HEK293 (cell line): ENCODE results near the gene ORC1.

Experiments
- CTCF ChIA-PET: fragments of 350-600 bp; formaldehyde crosslinking; extraction: SDS; loops from one replicate; lab custom pipeline; 2021; ENCODE audit warnings: antibody characterized with exemption; lab: Yijun Ruan, JAX
- POLR2A ChIA-PET: fragments of 300-600 bp; formaldehyde crosslinking; extraction: SDS; loops from one replicate; lab custom pipeline; 2020; ENCODE audit warnings: antibody characterized with exemption, inconsistent platforms; lab: Yijun Ruan, JAX
- H3K27ac ChIP-seq: fragments of 200-500 bp; sonication (Bioruptor generic); 2 replicates; pipeline ENCODE4 v1.5.1; 2014; ENCODE audit warnings: low read depth, low read length, control low read depth, inconsistent platforms; ENCODE audit errors: extremely low read depth
- H3K36me3 ChIP-seq, 2 experiments: fragments of 200-500 bp in 1 of 2; sonication (Bioruptor generic) in 1 of 2; 1 replicate in 1 of 2; 2 replicates in 1 of 2; pipeline ENCODE4 v1.5.1; 2014 to 2017; ENCODE audit warnings: inconsistent platforms in 2 of 2, low read length in 2 of 2; ENCODE audit not compliant: control insufficient read depth in 2 of 2, insufficient read depth in 1 of 2
- H3K4me1 ChIP-seq: fragments of 200-500 bp; sonication (Bioruptor generic); 2 replicates; pipeline ENCODE4 v1.5.1; 2014; ENCODE audit warnings: mild to moderate bottlenecking, low read length, inconsistent platforms; ENCODE audit not compliant: control insufficient read depth, insufficient read depth
- H3K4me3 ChIP-seq: 2 replicates; pipeline ENCODE4 v1.5.1; 2011; ENCODE audit warnings: low read depth, mild to moderate bottlenecking, control low read depth, low read length, moderate library complexity
- H3K9me3 ChIP-seq: fragments of 200-500 bp; sonication (Bioruptor generic); 2 replicates; pipeline ENCODE4 v1.5.1; 2014; ENCODE audit warnings: low read depth, low read length, inconsistent platforms; ENCODE audit not compliant: control insufficient read depth, insufficient read depth
- GLI4 ChIP-seq: fragments of 450-650 bp; formaldehyde crosslinking; IDR thresholded peaks from 2 replicates; pipeline ENCODE4 v1.5.1; 2016; ENCODE audit warnings: missing biosample characterization, missing genetic modification characterization
- PBX3 ChIP-seq: sonication (generic); formaldehyde crosslinking; IDR thresholded peaks from 2 replicates; pipeline ENCODE4 v1.8.1; 2022; ENCODE audit warnings: mild to moderate bottlenecking, moderate library complexity, missing genetic modification reagents
- PRDM6 ChIP-seq: fragments of 450-650 bp; formaldehyde crosslinking; IDR thresholded peaks from 2 replicates; pipeline ENCODE4 v1.5.1; 2017; ENCODE audit warnings: missing biosample characterization, missing genetic modification characterization
- ZBTB11 ChIP-seq: fragments of 450-650 bp; formaldehyde crosslinking; conservative IDR thresholded peaks from 2 replicates; pipeline ENCODE4 v1.5.1; 2016; ENCODE audit warnings: low read depth, missing biosample characterization, missing genetic modification characterization
- ZNF10 ChIP-seq: fragments of 450-650 bp; formaldehyde crosslinking; IDR thresholded peaks from 2 replicates; pipeline ENCODE4 v1.5.1; 2017; ENCODE audit warnings: missing biosample characterization, missing genetic modification characterization
- ZNF266 ChIP-seq: fragments of 450-650 bp; formaldehyde crosslinking; IDR thresholded peaks from 2 replicates; pipeline ENCODE4 v1.5.1; 2016; ENCODE audit warnings: missing biosample characterization, missing genetic modification characterization, low read depth
- ZNF280D ChIP-seq: fragments of 450-650 bp; formaldehyde crosslinking; IDR thresholded peaks from 2 replicates; pipeline ENCODE4 v1.5.1; 2016; ENCODE audit warnings: missing biosample characterization, missing genetic modification characterization
- ZNF292 ChIP-seq: fragments of 450-650 bp; formaldehyde crosslinking; IDR thresholded peaks from 2 replicates; pipeline ENCODE4 v1.5.1; 2016; ENCODE audit warnings: low read depth, missing biosample characterization, missing genetic modification characterization, borderline replicate concordance
- ZNF335 ChIP-seq: fragments of 450-650 bp; formaldehyde crosslinking; conservative IDR thresholded peaks from 2 replicates; pipeline ENCODE4 v1.5.1; 2016; ENCODE audit warnings: missing biosample characterization, missing genetic modification characterization
- ZNF48 ChIP-seq: fragments of 450-650 bp; formaldehyde crosslinking; IDR thresholded peaks from 2 replicates; pipeline ENCODE4 v1.5.1; 2016; ENCODE audit warnings: missing biosample characterization, missing genetic modification characterization
- ZNF544 ChIP-seq: fragments of 450-650 bp; formaldehyde crosslinking; IDR thresholded peaks from 2 replicates; pipeline ENCODE4 v1.5.0; 2017; ENCODE audit warnings: missing biosample characterization, missing genetic modification characterization
- ZNF626 ChIP-seq: fragments of 450-650 bp; sonication (Bioruptor Pico); formaldehyde crosslinking; IDR thresholded peaks from 2 replicates; pipeline ENCODE4 v1.5.1; 2018; ENCODE audit warnings: missing biosample characterization, missing genetic modification characterization, inconsistent platforms
- ZNF660 ChIP-seq: fragments of 450-650 bp; IDR thresholded peaks from 2 replicates; pipeline ENCODE4 v1.5.1; 2018; ENCODE audit warnings: missing biosample characterization, mild to moderate bottlenecking, missing genetic modification characterization
- ZSCAN5A ChIP-seq: fragments of 450-650 bp; formaldehyde crosslinking; IDR thresholded peaks from 2 replicates; pipeline ENCODE4 v1.5.1; 2016; ENCODE audit warnings: missing biosample characterization, missing genetic modification characterization

ORC1 gene

GRCh38 chr1:52348704-52349300, 55.4 kb downstream of the ORC1 start (continued):
- no peak for TF ChIP-seq ZNF266
- TF ChIP-seq, all 188 proteins: peak for 3

DNA sequence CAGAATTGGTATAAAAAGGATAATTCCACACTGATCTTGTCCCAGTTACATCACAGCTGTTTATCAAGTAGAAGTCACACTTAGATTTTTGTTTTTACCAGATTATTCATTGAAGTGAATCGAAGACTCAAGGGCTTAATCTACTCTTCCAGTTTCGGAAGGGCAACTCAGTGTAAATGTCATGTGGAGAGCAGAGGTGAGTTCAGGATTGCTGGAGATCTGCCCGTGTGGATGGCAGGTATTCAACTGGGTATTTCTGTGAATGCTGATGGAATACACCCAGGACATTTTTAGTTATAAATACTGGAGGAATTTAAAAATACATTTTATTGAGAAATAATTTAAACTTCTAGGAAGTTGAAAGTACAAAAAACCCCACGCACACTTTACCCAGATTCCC, 57.6 kb downstream of the ORC1 start:
- ChIA-PET CTCF (no interaction called here), POLR2A (interaction anchor here (0.6 kb wide), 1 partner anchor 10 kb away, joined by 6 read pairs; no protein-coding TSS in a partner anchor)
- H3K4me1 ChIP-seq = no peaks in the 10 kb centered on the region
- H3K27ac ChIP-seq = no peak overlapping the region
- no peak overlapping the region for H3K4me3 ChIP-seq
- peaks cover 11 to 35% of the 10 kb centered on the region in 2 experiments for H3K36me3 ChIP-seq
- no peaks in the 10 kb centered on the region for H3K9me3 ChIP-seq
- no peak for TF ChIP-seq PBX3 (CRISPR knock-in tag)
- TF ChIP-seq PRDM6 (tag by site-specific recombination) = no peak
- no peak for TF ChIP-seq ZNF10
- TF ChIP-seq GLI4 (tag by site-specific recombination) = no peak
- TF ChIP-seq ZNF626 (tag by site-specific recombination) = no peak
- no peak for TF ChIP-seq ZNF660 (tag by site-specific recombination)
- no peak for TF ChIP-seq ZNF280D (tag by site-specific recombination)
- TF ChIP-seq ZNF48 (tag by site-specific recombination) = no peak
- TF ChIP-seq ZBTB11 = no peak
- no peak for TF ChIP-seq ZNF544 (tag by site-specific recombination)
- no peak for TF ChIP-seq ZSCAN5A (tag by site-specific recombination)
- no peak for TF ChIP-seq ZNF292 (tag by site-specific recombination)
- TF ChIP-seq ZNF335 = no peak
